DND-41 (cell line): Measurements from ENCODE around the gene LYRM1.

Experiments used
- CTCF ChIP-seq: IDR thresholded peaks from 2 replicates; pipeline ENCODE4 v1.5.1; 2012; ENCODE audit warnings: borderline replicate concordance, low read length, moderate library complexity, mild to moderate bottlenecking; ENCODE audit not compliant: poor library complexity, severe bottlenecking; ENCODE audit errors: extremely low read depth
- EZH2 ChIP-seq: IDR thresholded peaks from 3 replicates; pipeline ENCODE4 v1.6.1; 2012; ENCODE audit warnings: borderline replicate concordance, low read depth, mild to moderate bottlenecking, moderate library complexity, low read length, inconsistent platforms; ENCODE audit not compliant: severe bottlenecking

DNA sequence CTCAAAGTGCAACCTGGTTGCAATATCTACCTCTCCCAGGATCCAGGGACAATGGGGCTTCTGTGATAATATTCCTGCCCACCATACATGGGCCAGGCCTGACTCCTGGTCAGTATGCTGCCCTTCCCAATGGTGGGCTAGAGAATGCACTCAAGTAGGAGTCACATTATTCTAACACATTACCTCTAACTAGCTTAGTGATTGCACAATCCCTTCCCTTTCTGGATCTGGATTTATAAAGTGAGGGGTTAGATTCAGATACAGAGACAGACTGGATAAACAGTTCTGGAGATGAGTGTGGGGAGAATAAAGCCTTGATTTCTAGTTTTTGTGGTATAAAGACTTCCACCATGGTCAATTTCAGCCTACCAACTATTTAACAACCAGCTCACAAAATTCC is 33.0 kb downstream of the LYRM1 start:
- no peak for TF ChIP-seq CTCF
- no peak for TF ChIP-seq EZH2
